GM12875 (cell line): ENCODE data around the gene INPP5A.

Source experiments
- H3K4me3 ChIP-seq: one replicate; pipeline ENCODE4 v1.5.1; 2011; ENCODE audit warnings: low read depth, low read length, control low read depth
- TF ChIP-seq, protein P1 (sequence below): IDR thresholded peaks from 2 replicates; pipeline ENCODE4 v1.5.1; 2011; ENCODE audit warnings: low read depth, mild to moderate bottlenecking, control low read depth, inconsistent platforms, low read length, moderate library complexity, borderline replicate concordance; ENCODE audit not compliant: insufficient read depth

The INPP5A gene

DNA sequence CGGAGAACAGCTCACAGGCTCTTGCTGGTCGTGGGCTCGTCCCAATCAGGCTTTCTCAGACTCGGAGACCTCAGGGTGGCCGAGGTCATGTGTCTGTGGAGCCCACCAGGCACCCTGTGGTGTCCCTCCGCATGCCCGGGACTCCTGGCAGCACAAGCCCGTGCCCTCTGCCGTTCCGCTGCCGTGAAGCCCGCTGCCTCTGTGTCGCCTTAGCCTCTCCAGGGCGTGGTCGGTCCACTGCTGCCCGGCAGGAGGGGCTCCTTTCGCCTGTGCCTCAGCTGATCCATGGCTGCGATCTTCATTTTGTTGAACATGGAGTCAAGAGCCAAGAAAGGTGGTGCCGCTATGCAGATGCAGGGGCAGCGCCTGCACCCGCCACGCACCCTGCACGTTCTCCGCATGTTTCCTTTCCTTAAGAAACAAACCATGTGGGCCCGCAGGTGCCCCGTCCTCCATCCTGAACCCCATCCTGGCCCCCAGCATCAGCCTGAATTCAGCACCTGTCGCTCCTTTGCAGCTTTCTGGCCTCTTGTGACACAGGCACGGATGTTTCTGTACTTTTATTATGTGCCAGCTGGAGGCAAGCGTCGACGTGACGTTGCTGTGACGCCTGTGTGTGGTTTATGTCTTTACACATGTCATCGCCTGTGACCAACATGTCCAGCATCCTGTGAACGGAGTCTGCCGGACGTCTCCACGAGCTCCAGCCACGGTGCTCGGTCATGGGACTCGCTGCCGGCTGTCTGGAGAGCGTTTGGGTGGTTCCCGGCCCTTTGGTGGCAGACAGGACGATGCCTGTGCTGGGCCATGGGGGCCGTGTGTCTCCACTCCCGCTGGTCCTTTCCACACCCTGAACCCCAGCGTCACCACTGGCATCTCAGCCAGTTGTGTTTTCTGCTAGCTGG is 178.4 kb downstream of the INPP5A start:
- H3K4me3 ChIP-seq, result no peak overlapping the region
- TF ChIP-seq, protein P1, sequence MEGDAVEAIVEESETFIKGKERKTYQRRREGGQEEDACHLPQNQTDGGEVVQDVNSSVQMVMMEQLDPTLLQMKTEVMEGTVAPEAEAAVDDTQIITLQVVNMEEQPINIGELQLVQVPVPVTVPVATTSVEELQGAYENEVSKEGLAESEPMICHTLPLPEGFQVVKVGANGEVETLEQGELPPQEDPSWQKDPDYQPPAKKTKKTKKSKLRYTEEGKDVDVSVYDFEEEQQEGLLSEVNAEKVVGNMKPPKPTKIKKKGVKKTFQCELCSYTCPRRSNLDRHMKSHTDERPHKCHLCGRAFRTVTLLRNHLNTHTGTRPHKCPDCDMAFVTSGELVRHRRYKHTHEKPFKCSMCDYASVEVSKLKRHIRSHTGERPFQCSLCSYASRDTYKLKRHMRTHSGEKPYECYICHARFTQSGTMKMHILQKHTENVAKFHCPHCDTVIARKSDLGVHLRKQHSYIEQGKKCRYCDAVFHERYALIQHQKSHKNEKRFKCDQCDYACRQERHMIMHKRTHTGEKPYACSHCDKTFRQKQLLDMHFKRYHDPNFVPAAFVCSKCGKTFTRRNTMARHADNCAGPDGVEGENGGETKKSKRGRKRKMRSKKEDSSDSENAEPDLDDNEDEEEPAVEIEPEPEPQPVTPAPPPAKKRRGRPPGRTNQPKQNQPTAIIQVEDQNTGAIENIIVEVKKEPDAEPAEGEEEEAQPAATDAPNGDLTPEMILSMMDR, result no peak

DNA sequence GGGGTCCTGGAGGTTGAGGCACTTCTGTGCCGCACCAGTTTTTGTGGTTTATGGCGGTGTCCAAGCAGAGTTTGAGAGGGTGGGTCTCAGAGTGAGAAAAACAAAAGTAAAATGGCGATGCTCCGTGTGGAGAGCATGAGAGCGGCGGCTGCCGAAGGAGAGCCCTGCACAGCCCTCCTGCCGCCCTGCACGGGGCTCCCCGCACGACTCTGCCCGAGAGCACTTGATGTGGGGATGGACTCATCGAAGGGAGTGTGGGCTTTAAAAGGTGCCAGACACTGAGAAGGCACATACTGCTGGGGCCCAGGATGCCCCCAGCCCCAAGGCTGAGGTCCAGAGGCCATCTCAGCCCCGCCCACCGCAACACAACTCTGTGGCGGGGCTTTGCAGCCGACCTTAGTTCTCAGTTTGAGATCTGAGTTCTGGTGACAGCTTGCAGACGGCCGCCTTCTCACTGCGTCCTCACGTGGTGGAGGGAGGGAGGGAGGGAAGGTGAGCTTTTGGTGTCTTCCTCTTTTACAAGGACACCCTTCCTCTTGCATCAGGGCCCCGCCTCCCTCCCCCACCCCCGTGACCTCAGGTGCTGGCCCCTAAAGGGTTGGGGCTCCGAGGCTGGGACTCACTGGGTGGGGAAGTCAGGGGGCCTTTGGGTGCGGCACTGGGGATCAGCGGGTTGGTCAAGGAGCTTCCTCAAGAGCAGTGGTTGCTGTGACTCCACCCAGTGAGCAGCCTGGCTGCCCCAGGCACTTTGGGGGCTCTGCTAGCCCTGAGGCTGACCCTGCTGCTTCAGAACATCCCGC is 179.3 kb downstream of the INPP5A start:
- TF ChIP-seq, protein P1, result no peak

DNA sequence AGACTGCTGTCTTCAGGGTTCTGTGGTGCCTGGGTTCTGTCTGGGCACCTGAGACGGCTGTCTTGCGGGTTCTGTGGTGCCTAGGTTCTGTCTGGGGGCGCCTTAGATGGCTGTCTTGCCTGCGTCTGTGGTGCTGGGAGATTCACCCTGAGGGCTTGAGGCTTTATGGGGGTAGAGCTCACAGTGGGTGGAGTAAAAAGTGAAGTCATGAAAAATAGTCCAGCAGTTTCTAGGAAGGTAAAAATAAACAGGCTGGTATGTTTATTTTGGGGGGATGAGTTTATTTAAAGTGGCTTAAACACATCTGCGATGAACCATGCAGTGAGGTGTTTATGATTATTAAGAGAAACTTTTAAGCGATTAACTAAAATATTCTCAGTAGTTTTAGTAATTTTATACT is 184.1 kb downstream of the INPP5A start:
- TF ChIP-seq, protein P1, result no peak
- H3K4me3 ChIP-seq, result no peak overlapping the region

More for the DNA sequence above, 179.3 kb downstream of the INPP5A start:
- H3K4me3 ChIP-seq, result no peak overlapping the region

DNA sequence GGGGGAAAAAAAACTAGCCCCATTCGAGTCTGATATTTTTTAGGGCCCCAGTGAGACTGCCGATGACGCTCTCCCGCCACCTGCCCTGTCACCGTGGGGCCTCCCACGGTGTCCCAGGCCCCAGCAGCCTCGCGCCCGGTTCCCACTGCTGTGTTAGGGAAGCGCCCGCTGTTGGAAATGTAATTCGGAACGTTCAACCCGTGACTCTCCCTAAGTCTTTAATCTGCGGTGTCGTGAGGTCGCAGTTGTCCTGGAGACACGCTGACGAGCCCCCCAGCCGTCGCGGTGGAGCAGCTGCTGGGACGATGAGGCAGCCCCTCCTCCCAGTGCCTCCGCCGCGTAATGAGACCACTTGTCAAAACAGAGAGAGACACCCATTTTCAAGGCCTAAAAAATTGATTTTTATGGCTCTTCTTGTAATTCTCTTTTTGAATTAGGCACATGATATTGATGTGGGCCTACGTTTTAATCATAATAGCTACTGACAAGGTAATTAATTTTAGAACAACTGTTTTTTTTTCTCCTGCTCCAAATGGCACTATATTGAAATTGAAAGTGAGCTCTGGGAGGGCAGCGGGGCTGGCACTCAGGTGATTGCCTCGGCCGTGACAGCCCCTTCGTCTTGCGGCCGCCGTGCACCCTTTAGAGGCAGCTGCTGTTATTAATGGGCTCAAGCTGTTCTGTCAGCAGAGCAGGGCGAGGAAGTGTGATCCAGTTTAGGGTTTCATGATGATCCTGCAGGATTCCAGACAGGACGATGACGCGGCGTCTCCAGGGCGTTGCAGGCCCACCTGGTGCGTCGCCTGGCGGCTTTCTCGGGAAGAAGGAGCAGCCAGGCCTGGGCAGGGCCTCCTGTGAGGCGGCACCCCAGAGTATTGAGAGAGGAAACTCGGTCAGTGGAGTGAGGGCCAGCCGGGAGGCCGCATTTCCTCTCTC is 185.1 kb downstream of the INPP5A start:
- TF ChIP-seq, protein P1, result no peak
- no peak overlapping the region for H3K4me3 ChIP-seq

DNA sequence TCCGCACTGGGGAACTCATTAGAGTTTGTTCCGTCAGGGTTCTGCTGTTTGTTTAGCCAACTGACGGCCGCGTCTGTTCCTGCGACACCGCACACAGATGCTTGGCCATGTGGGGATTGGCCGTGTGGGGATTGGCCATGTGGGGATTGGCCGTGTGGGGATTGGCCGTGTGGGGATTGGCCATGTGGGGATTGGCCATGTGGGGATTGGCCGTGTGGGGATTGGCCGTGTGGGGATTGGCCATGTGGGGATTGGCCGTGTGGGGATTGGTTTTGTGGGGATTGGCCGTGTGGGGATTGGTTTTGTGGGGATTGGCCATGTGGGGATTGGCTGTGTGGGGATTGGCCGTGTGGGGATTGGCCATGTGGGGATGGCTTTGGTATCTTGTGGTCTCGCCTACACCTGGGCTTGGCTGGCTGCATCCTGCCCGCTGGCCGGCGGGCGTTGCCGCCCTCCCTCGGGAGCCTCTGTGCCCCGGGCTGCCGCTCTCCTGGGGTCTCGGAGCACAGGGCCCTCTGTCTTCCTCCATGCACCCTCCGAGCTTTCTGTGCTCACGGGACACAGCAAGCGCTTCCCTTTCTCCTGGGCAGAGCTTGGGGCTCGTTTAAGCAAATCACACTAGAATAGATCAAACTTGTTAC is 185.9 kb downstream of the INPP5A start:
- TF ChIP-seq, protein P1, result no peak
- no peak overlapping the region for H3K4me3 ChIP-seq

DNA sequence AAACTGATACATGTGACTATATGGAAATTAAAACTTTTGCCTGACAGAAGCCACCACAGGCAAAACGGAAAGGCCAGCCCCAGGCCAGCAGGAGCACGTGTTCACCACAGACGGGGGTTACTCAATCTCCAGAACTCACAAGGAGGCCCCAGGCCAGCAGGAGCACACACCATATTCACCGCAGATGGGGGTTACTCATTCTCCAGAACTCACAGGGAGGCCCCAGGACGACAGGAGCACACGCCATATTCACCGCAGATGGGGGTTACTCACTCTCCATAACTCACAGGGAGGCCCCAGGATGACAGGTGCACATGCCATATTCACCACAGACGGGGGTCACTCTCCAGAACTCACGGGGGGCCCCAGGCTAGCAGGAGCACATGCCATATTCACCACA is 186.9 kb downstream of the INPP5A start:
- TF ChIP-seq, protein P1, result no peak
- no peak overlapping the region for H3K4me3 ChIP-seq
